Measurements from ENCODE around the gene THAP4. TPM values are rescaled to one million over a fixed set of nuclear protein-coding genes. Genes with fewer than 3 reads are reported as not detected.

Gene THAP4
- total RNA-seq, 1 donor from 2014 or later = 73.2 TPM

GRCh38 chr2:241559323-241560161 lies 77.4 kb downstream of the THAP4 start:
- intact Hi-C loops (cut with DNase I) = loop anchor here (5.0 kb wide), 1 partner anchor 52 kb away; the partner anchor contains the start of gene STK25
- DNase-seq (ENCODE audit: low spot score) = no peak

GRCh38 chr2:241558532-241559322 lies 78.2 kb downstream of the THAP4 start, which contains the start of gene BOK:
BOK (plus strand) TSS chr2:241558745; CDS start chr2:241559484, 739 bp downstream.
- DNase-seq (ENCODE audit: low spot score) = no peak
- intact Hi-C loops (cut with DNase I) = loop anchor here (5.0 kb wide), 1 partner anchor 51 kb away; the partner anchor contains the start of gene STK25

GRCh38 chr2:241556746-241557145 lies 80.2 kb downstream of the THAP4 start:
- DNase-seq (ENCODE audit: low spot score) = no peak
- intact Hi-C loops (cut with DNase I) = loop anchor here (5.0 kb wide), 1 partner anchor 49 kb away; the partner anchor contains the start of gene STK25

GRCh38 chr2:241555711-241556110 lies 81.2 kb downstream of the THAP4 start:
- DNase-seq (ENCODE audit: low spot score) = no peak
- intact Hi-C loops (cut with DNase I) = loop anchor here (5.0 kb wide), 1 partner anchor 48 kb away; the partner anchor contains the start of gene STK25

GRCh38 chr2:241554610-241555322 lies 82.2 kb downstream of the THAP4 start:
- intact Hi-C loops (cut with DNase I) = loop anchor here (5.0 kb wide), 1 partner anchor 47 kb away; the partner anchor contains the start of gene STK25

GRCh38 chr2:241553981-241554380 lies 83.0 kb downstream of the THAP4 start:
- intact Hi-C loops (cut with DNase I) = no loop called here
- DNase-seq (ENCODE audit: low spot score) = no peak

More at GRCh38 chr2:241554610-241555322, 82.2 kb downstream of the THAP4 start:
- DNase-seq (ENCODE audit: low spot score) = no peak

GRCh38 chr2:241553512-241553830 lies 83.5 kb downstream of the THAP4 start:
- no peak for DNase-seq (ENCODE audit: low spot score)
- intact Hi-C loops (cut with DNase I) = no loop called here

- no peak for DNase-seq (ENCODE audit: low spot score)
- intact Hi-C loops (cut with DNase I) = no loop called here
Measured at GRCh38 chr2:241551998-241552737, 84.8 kb downstream of the THAP4 start.

- intact Hi-C loops (cut with DNase I) = no loop called here
- DNase-seq (ENCODE audit: low spot score) = no peak
Measured at GRCh38 chr2:241551599-241551997, 85.4 kb downstream of the THAP4 start.

- intact Hi-C loops (cut with DNase I) = no loop called here
Measured at GRCh38 chr2:241550616-241551580, 86.1 kb downstream of the THAP4 start.

GRCh38 chr2:241548451-241548835 lies 88.5 kb downstream of the THAP4 start:
- DNase-seq (ENCODE audit: low spot score) = no peak
- intact Hi-C loops (cut with DNase I) = no loop called here

More at GRCh38 chr2:241550616-241551580, 86.1 kb downstream of the THAP4 start:
- DNase-seq (ENCODE audit: low spot score) = no peak

- no peak for DNase-seq (ENCODE audit: low spot score)
- intact Hi-C loops (cut with DNase I) = no loop called here
Measured at GRCh38 chr2:241547781-241548450, 89.0 kb downstream of the THAP4 start.

GRCh38 chr2:241546771-241547498 lies 90.0 kb downstream of the THAP4 start:
- DNase-seq (ENCODE audit: low spot score) = no peak
- intact Hi-C loops (cut with DNase I) = no loop called here

- DNase-seq (ENCODE audit: low spot score) = no peak
Measured at GRCh38 chr2:241545523-241546473, 91.2 kb downstream of the THAP4 start.

GRCh38 chr2:241545106-241545505 lies 91.9 kb downstream of the THAP4 start:
- intact Hi-C loops (cut with DNase I) = no loop called here
- no peak for DNase-seq (ENCODE audit: low spot score)

More at GRCh38 chr2:241545523-241546473, 91.2 kb downstream of the THAP4 start:
- intact Hi-C loops (cut with DNase I) = no loop called here

- intact Hi-C loops (cut with DNase I) = no loop called here
- no peak for DNase-seq (ENCODE audit: low spot score)
Measured at GRCh38 chr2:241542278-241542605, 94.7 kb downstream of the THAP4 start.

All from cardiac septum (tissue), 1 donor.